NK-92 treated with Interleukin-12 subunit alpha and Interleukin-12 subunit beta, amount 100 ng/mL, for 24 hours (cell line): ENCODE measurements around the gene PARD3.
"Not testable (repeated sequence)": the region's sequence is repeated elsewhere in the genome, so short reads cannot be mapped to it uniquely, and the experiment has no call there.

ENCODE experiments used
- DNase-seq: peaks from one replicate; lab custom pipeline; 2025; lab: John Stamatoyannopoulos, UW

Gene PARD3

GRCh38 chr10:34797155-34797554 is 17.9 kb downstream of the PARD3 start:
- DNase-seq = no peak

- no peak for DNase-seq
Observed at GRCh38 chr10:34796133-34796532, 19.0 kb downstream of the PARD3 start.

GRCh38 chr10:34795334-34795733 is 19.8 kb downstream of the PARD3 start:
- DNase-seq = no peak

GRCh38 chr10:34794835-34795234 is 20.3 kb downstream of the PARD3 start:
- DNase-seq = no peak

- DNase-seq = not testable (repeated sequence)
Observed at GRCh38 chr10:34793581-34793980, 21.5 kb downstream of the PARD3 start.

GRCh38 chr10:34792881-34793280 is 22.2 kb downstream of the PARD3 start:
- no peak for DNase-seq

- DNase-seq = no peak
Observed at GRCh38 chr10:34791947-34792346, 23.1 kb downstream of the PARD3 start.

GRCh38 chr10:34791228-34791627 is 23.9 kb downstream of the PARD3 start:
- DNase-seq = no peak

- DNase-seq = no peak
Observed at GRCh38 chr10:34789966-34790506, 25.1 kb downstream of the PARD3 start.

- DNase-seq = no peak
Observed at GRCh38 chr10:34786464-34786863, 28.6 kb downstream of the PARD3 start.

GRCh38 chr10:34781711-34782110 is 33.4 kb downstream of the PARD3 start:
- no peak for DNase-seq

GRCh38 chr10:34780818-34781380 is 34.2 kb downstream of the PARD3 start:
- no peak for DNase-seq

GRCh38 chr10:34778237-34778636 is 36.9 kb downstream of the PARD3 start:
- DNase-seq = no peak

- DNase-seq = no peak
Observed at GRCh38 chr10:34776090-34776690, 38.9 kb downstream of the PARD3 start.

- no peak for DNase-seq
Observed at GRCh38 chr10:34775044-34775637, 40.0 kb downstream of the PARD3 start.

GRCh38 chr10:34773636-34774630 is 41.2 kb downstream of the PARD3 start:
- no peak for DNase-seq

GRCh38 chr10:34771525-34771924 is 43.6 kb downstream of the PARD3 start:
- no peak for DNase-seq

GRCh38 chr10:34771106-34771505 is 44.0 kb downstream of the PARD3 start:
- DNase-seq = no peak

GRCh38 chr10:34769899-34770298 is 45.2 kb downstream of the PARD3 start:
- DNase-seq = no peak

- no peak for DNase-seq
Observed at GRCh38 chr10:34768972-34769330, 46.1 kb downstream of the PARD3 start.

GRCh38 chr10:34768261-34768971 is 46.7 kb downstream of the PARD3 start:
- DNase-seq = no peak
